ENCODE measurements around the gene PTPRJ. TPM values are rescaled to one million over a fixed set of nuclear protein-coding genes. Genes with fewer than 3 reads are reported as not detected.
"Not testable (repeated sequence)": the region's sequence is repeated elsewhere in the genome, so short reads cannot be mapped to it uniquely, and the experiment has no call there.

PTPRJ gene
- 6.9 TPM for polyA plus RNA-seq (2013, experiment 1 of 2; ENCODE audit: insufficient read length)
- 6.9 TPM for polyA plus RNA-seq (2013, experiment 2 of 2; ENCODE audit: insufficient read length)

GRCh38 chr11:47980088-47980906 lies at the start of gene PTPRJ:
Gene PTPRJ, plus strand, starts transcription at chr11:47980559. Its CDS starts 354 bp downstream, at chr11:47980913.
- peak; percentile 66 for DNase-seq

DNA sequence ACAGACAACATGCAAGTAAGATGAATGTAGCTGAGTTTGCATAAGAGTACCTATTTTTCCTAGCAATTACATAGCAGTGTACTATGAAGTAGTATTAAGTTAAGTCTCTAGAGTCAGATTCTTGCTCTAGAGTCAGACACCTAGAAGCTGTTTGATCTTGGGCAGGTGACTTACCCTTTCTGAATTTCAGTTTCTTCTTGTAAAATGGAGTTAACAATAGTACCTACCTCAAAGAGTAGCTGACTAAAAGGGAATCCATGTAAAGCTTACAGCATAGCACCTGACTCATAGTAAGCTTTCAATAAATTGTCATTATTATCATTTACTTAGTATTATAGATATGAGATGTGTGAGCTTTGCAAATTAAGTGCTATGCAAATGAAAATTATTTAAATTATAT lies 47.8 kb upstream of the PTPRJ start:
- DNase-seq: no peak

- DNase-seq: not testable (repeated sequence)
Measured at GRCh38 chr11:47933797-47934196, 46.6 kb upstream of the PTPRJ start.

- DNase-seq: no peak
Measured at GRCh38 chr11:47938791-47939560, 41.4 kb upstream of the PTPRJ start.

DNA sequence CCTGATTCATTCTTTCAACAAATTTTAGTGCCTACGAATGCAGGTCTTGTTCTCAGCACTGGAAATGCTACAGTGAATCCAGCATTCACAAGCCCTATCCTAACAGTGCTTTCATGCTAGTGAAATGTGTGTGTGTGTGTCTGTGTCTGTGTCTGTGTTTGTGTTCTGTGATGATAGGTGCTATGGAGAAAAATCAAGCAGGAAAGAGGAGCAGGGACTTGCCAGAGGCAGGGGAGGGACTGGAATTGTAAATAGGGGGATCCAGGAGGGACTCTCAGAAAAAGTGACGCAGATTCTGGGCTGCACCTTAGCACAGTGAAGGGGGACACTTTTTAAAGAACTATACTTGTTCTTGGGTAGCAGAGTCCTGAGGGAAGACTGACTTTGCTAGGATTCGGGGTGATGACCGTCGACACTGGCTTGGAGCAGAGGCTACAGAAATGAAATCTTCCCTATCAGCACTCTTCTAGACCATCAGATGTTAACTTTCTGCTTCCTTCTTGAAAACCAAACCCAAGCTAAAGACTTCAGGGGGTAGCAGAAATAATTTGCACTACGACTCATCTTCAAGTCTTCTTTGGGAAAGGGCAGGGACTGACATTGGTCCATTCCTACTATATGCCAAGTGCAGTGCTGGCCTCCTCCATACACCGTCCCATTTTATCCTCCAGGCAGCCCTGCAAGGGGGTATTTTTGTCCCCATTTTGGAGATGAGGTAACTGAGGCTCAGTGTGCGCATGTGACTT lies 39.3 kb upstream of the PTPRJ start:
- no peak for DNase-seq

GRCh38 chr11:47941907-47942558 lies 38.3 kb upstream of the PTPRJ start:
- DNase-seq: no peak

DNA sequence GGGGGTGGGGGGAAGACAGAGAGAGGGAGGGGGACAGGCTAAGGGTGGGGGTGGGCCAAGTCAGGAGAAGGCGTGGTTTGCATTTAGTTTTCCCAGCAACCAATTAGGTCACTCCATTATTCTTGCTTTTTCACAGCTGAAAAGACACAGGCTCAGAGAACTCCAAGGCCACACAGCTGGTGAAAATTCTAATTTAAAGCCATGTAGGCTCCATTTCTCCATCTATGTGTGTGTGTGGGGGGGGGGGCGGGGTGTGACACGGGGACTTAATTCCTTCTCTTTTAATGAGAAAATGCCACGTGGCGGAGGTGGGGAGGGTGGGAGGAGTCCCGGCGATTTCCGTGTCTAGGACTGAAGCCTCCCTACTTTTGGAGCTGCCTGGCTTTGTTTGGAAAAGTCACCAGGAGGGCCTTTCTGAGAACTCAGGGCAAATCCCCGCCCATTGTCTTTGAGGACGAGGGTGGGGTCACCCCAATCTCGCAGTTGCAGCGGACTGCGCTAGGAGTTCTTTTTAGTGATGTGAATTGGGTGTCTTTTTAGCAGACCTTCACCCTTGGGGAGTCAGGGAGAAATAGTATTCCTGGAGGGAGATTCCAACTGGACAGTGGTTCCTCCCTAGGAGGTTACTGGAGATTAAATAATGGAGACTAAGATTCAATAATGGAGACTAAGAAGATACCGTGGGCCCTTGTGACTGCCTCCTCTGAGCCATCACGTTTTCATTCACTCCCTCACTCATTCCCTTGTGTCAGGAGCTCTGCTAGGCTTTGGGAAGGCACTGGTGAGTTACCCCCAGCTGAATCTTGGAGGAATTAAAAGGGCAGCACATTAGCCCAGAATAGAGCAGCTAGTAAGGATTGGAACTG lies 36.4 kb upstream of the PTPRJ start:
- DNase-seq: no peak

GRCh38 chr11:47944632-47945031 lies 35.7 kb upstream of the PTPRJ start:
- DNase-seq: no peak

DNA sequence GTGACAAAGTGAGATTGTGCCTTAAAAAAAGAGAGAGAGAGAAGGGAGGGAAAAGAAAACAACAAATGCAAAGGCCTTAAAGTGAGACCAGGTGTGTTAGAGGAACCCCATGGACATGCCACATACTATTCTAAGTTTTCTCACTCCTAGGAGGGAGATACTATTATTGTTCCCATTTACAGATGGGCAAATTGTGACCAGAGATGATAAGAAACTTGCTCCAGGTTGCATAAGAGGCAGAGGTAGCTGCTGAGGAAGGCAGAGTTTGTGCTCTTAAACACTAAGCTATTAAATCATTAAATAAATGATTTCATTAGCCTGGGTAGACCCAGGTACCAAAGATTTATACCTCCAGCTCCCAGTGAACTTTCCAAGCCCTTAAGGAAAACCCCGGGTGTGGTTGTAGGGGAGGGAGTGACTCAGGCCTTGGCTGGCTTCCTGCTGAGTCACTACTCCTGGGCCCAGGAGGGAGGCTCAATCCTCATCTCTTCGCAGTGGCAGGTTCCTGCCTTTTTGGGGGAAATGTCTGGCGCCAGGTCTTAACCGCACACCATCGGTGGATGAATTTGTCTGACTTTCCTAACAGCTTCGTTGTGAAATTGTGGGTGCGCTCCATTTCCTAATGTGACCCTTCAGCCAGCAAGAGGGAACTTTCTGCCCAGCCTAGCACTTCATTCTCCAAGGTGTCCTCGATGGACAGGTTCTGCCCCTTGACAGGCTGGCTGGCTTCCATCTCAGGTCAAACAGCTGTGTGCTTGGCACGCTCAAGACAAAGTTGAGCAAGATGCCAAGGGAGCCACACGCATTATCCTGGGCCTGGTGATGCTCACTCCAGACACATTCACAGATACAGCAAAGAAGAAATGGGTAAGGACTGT lies 33.4 kb upstream of the PTPRJ start:
- DNase-seq: peak; percentile 93

DNA sequence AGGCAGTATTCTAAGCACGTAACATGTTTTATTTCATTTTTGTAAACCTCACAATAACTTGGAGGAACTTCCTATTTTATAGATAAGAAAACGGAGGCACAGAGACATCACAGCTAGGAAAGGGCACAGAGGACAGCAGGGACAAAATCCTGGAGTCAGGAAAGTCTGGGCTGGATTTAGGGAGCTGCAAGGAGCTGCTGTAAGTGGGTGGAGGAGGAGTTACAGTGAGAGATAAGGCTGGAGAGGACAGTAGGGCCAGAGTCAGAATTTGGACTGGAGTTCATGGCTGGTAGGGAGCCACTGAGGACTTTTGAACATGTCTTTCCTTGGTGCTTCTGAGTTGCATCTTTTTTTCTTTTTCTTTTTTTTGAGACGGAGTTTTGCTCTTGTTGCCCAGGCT lies 32.2 kb upstream of the PTPRJ start:
- no peak for DNase-seq

GRCh38 chr11:47949001-47949675 lies 31.2 kb upstream of the PTPRJ start:
- DNase-seq: not testable (repeated sequence)

- DNase-seq: peak; percentile 56
Measured at GRCh38 chr11:47950396-47950795, 30.0 kb upstream of the PTPRJ start.

DNA sequence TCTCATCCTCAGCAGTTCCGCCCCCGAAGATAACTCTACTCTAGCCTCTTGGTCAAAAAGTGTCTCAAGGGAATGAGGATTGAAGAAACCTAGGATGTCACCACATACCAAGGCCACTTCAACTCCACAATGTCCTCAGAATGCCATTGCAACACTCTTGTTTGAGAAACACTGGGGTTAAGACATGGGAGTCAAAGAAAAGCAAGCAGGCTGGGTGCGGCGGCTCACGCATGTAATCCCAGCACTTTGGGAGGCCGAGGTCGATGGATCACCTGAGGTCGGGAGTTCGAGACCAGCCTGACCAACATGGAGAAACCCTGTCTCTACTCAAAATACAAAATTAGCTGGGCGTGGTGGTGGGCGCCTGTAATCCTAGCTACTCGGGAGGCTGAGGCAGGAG lies 28.9 kb upstream of the PTPRJ start:
- not testable (repeated sequence) for DNase-seq

- no peak for DNase-seq
Measured at GRCh38 chr11:47955061-47955755, 25.2 kb upstream of the PTPRJ start.

GRCh38 chr11:47960015-47960414 lies 20.3 kb upstream of the PTPRJ start:
- no peak for DNase-seq

- no peak for DNase-seq
Measured at GRCh38 chr11:47961383-47961782, 19.0 kb upstream of the PTPRJ start.

- DNase-seq: no peak
Measured at GRCh38 chr11:47964546-47964945, 15.8 kb upstream of the PTPRJ start.

DNA sequence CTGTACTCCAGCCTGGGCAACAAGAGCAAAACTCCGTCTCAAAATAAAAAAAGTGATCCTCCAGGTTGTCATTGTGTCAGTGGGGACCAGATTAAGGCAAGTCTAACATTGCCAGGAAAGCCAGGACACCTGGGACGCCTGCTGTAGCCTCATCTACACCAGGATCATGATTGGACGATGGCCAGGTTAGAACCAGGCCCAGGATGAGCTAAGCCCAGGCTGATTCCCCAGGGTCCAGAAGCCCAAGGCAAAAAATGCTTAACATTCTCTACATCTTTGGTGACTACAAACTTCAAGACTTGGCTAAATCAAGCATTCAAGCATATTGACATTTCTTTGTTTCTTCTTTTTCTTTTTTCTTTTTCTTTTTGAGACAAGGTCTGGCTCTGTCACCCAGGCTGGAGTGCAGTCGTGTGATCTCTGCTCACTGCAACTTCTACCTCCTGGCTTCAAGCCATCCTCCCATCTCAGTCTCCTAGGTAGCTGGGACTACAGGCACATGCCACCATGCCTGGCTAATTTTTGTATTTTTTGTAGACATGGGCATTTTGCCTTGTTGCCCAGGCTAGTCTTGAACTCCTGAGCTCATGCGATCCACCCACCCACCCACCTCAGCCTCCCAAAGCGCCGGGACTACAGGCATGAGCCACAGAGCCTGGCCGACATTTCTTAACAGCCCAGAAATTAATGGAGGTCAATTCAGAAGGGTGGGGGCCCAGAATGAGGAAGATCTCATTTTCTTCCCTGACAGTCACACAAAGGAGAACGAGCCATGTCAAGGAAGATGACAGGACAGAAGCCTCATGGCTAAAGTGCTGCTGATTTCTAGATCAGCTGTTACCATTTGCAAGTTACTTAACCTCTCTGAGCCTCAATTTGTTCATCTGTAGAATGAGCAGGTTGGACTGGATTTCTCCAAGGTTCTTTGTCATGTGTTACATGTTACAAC lies 12.5 kb upstream of the PTPRJ start:
- DNase-seq: peak; percentile 62

Data from fibroblast of skin of abdomen (primary cell).